GM20000 (cell line): Measurements from ENCODE around the gene FMN1.

Experiments used
- DNase-seq: peaks from one replicate; pipeline ENCODE4 v3.0.0; 2012; ENCODE audit warnings: low spot score
- TF ChIP-seq, protein P1 (sequence below): IDR thresholded peaks from 2 replicates; pipeline ENCODE4 v1.5.1; 2012; ENCODE audit warnings: mild to moderate bottlenecking, control low read depth; ENCODE audit errors: extremely low read depth, missing control alignments

FMN1 gene

DNA sequence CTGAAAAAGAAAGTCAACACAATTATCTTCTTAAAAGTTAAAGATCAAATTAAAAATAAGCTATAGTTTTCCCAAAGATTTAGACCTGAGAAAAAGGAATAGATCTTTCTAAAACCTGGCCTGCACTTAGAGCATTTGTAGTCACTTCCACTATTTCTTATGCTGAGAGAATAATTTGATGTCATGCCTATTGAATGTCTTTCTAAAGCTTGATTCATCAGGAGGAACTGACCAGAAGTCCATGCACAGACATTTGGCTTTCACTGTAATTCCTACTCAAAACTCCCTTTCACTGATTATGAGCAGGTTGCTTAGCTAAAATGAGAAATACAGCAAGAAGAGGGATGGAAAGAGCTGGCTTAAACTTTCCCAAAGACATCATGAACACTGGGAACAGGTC is 472.4 kb downstream of the FMN1 start:
- TF ChIP-seq, protein P1, sequence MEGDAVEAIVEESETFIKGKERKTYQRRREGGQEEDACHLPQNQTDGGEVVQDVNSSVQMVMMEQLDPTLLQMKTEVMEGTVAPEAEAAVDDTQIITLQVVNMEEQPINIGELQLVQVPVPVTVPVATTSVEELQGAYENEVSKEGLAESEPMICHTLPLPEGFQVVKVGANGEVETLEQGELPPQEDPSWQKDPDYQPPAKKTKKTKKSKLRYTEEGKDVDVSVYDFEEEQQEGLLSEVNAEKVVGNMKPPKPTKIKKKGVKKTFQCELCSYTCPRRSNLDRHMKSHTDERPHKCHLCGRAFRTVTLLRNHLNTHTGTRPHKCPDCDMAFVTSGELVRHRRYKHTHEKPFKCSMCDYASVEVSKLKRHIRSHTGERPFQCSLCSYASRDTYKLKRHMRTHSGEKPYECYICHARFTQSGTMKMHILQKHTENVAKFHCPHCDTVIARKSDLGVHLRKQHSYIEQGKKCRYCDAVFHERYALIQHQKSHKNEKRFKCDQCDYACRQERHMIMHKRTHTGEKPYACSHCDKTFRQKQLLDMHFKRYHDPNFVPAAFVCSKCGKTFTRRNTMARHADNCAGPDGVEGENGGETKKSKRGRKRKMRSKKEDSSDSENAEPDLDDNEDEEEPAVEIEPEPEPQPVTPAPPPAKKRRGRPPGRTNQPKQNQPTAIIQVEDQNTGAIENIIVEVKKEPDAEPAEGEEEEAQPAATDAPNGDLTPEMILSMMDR: no peak
- no peak for DNase-seq

DNA sequence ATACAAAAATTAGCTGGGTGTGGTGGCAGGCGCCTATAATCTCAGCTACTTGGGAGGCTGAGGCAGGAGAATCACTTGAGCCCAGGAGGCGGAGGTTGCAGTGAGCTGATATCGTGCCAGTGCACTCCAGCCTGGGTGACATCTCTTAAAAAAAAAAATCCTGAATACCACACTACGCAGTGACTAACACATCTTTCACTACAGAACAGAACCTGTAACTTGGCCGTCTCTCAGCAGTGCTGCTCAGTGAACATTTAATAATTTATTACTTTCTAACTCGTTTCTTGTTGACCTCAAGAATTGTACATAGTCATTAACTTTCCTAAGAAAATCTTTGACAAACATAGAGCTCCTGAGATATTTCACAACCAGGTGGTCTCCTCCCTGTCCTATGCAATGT is 472.9 kb downstream of the FMN1 start:
- TF ChIP-seq, protein P1: no peak
- no peak for DNase-seq

DNA sequence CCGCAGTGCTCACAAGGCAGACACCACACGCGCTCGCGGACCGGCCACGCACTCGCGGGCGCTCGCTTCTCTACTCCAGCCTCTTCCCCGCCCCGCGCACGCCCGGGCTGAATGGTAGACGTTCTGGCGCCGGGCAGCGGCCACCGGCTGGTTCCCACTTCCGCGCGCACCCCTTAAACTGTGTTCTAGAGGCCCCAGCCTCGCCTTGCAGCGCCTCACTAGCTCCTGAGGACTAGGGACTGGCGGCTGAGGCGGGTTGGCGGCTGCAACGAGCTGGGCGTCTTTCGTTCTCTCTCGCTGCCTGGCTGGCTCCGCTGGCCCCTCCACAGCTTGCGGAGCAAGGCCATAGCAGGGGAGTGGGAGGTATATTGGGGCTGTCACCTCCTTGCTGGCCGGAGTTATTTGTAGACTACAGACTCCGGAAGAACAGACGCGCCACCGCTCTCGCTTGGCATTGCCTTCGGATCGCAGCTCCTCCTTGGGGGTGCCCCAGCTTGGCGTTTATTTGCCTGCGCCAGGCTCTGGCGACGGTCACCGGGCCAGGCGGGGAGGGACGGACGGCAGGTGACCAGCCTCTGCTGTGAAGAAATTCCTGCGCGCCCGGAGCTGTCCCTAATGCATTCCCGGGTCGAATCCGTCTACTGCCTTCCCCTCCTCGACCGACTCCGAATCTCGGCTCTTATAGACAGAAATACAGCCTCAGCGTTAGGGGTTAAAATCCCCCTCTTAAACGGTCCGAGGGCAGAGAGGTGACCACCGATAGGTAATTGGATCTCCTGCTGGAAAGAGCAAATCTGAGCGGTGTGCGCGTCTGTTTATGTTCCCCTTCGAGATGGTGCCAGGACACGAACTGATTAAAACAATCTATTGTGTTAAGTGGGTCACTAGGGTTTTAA is 475.4 kb downstream of the FMN1 start:
- TF ChIP-seq, protein P1: no peak
- peak; percentile 29 for DNase-seq

DNA sequence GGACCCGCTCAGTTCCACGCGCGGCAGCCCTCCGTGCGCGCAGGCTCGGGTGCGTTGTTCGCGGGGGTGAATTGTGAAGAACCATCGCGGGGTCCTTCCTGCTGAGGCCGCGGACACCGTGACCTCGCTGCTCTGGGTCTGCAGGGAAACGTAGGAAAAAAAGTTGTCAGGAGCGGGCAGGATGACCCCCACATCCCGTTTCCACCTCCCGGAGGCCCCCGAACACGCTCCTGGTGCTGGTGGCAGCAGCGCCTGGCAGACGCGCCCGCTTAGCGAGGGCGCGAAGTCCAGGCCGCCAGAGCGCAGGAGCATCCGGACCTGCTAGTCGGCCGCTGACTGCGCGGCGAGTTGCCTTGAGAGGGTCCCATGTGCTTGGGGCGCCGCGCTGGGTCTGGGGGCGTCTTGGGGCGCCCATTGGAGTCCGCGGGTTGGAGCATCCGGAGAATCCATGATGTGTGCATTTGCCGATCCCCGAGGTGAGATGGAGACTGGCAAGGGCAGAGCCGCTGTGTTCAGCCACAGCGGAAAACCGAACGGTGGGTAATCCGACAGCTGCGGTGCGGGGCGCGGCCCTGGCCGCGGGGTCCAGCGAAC is 476.2 kb downstream of the FMN1 start:
- peak; percentile 27 for DNase-seq
- TF ChIP-seq, protein P1: no peak

DNA sequence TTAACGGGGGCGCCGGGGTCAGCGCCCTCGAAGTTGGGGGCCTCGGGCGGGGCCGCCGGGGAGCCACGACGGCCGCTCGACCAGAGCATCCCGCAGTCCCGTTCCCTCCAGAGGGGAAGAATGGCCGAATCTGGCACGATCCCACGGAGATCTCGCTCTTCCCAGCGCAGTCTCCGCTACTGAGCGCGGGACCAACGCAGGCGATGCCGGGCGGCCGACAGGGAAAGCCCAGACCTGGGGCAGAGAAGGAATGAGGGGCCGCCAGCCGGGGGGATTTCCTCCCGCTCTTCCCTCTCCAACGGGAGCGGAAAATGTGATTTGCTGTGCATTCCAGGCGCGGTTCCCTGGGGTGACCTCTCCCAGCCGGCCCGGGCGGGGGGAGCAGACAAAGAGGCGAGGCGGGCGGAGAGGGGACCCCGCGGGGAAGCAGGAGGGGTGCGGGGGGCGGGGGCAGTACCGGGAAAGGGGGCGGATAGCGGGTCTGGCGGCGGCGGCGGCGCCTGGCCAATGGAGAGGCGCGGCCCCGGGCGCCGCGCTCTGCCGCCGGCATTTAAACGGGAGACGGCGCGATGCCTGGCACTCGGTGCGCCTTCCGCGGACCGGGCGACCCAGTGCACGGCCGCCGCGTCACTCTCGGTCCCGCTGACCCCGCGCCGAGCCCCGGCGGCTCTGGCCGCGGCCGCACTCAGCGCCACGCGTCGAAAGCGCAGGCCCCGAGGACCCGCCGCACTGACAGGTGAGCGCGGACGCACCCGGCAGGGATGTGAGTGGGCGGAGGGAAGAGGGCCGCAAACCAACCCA is 476.9 kb downstream of the FMN1 start, which contains the start of gene GREM1:
TSS of gene GREM1 (plus strand) at position 579 of the 801 bp plus-strand sequence. CDS start 12,687 bp downstream, outside the sequence.
- DNase-seq: no peak
- TF ChIP-seq, protein P1: no peak

DNA sequence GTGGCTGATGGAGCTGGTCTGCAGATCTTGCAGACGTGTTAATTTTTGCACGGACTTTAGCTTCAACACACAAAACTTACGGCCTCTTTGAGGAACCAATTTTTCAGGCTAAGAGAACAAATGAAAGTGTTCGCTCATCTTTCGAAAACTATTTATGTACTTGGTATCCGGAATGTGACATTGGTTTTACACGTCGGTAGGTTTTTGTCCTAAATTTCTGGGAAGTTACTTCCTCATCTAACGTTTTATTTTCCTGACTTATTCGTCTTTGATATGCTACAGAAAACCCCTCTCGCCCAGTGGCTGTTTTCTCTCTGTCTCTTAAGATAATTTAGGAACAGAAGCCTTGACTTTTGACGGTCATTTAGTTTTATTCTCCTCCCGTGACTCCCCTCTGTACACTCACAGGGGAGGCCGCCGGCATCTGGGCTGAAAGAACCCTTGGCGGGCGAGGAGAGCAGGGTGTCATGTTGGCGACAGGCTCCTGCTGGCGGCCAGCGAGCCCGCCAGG is 477.5 kb downstream of the FMN1 start:
- TF ChIP-seq, protein P1: no peak
- DNase-seq: peak; percentile 59
